K562 (cell line): ENCODE measurements around the gene CGN. TPM values are rescaled to one million over a fixed set of nuclear protein-coding genes. Genes with fewer than 3 reads are reported as not detected.
A peak's percentile ranks its signal among the peaks of the same experiment; 100 is the strongest.

Experiments
- ARID1B ChIP-seq: fragments of 450-650 bp; IDR thresholded peaks from 2 replicates; pipeline ENCODE4 v1.6.1; 2016; ENCODE audit warnings: antibody characterized with exemption, mild to moderate bottlenecking, inconsistent platforms
- CTBP1 ChIP-seq: fragments of 450-650 bp; IDR thresholded peaks from 2 replicates; pipeline ENCODE4 v1.6.1; 2016; ENCODE audit warnings: borderline replicate concordance
- DPF2 ChIP-seq: fragments of 450-650 bp; IDR thresholded peaks from 2 replicates; pipeline ENCODE4 v1.6.1; 2016
- JUN ChIP-seq, 2 experiments: sonication (generic) in 1 of 2; formaldehyde crosslinking in 1 of 2; IDR thresholded peaks; 2 replicates each; pipeline versions ENCODE4 v1.6.1 to v1.8.0; 2012 to 2022; ENCODE audit warnings: borderline replicate concordance in 2 of 2, mild to moderate bottlenecking in 2 of 2, improper control_type of control experiment in 1 of 2, low read depth in 1 of 2, low read length in 1 of 2, missing genetic modification reagents in 1 of 2
- SMARCA4 ChIP-seq: fragments of 450-650 bp; IDR thresholded peaks from 2 replicates; pipeline ENCODE4 v1.6.1; 2016
- SNIP1 ChIP-seq: fragments of 450-650 bp; IDR thresholded peaks from 2 replicates; pipeline ENCODE4 v1.7.1; 2017; ENCODE audit warnings: low read depth, mild to moderate bottlenecking
- TEAD4 ChIP-seq, 2 experiments: sonication (generic) in 1 of 2; formaldehyde crosslinking in 1 of 2; IDR thresholded peaks; 2 replicates each; pipeline versions ENCODE4 v1.6.1 to v1.8.0; 2012 to 2022; ENCODE audit warnings: borderline replicate concordance in 1 of 2, inconsistent platforms in 1 of 2, low read length in 1 of 2, mild to moderate bottlenecking in 1 of 2, missing genetic modification reagents in 1 of 2
- XRCC5 ChIP-seq: fragments of 200-400 bp; formaldehyde crosslinking; IDR thresholded peaks from 2 replicates; pipeline ENCODE4 v1.6.1; 2017; ENCODE audit warnings: low read depth, mild to moderate bottlenecking, low read length
- ZNF384 ChIP-seq: IDR thresholded peaks from 2 replicates; pipeline ENCODE4 v1.6.1; 2012; ENCODE audit warnings: low read depth, low read length, improper control_type of control experiment
- polyA plus RNA-seq, 8 experiments: library from polyadenylated mRNA; depleted of rRNA in 4 of 8; stranded (reverse) in 5 of 8; unstranded in 3 of 8; fragments of >200 nt; fragmentation: Nextera tagmentation in 2 of 8; fragmentation: Illumina TruSeq in 1 of 8; extraction: Ambion mirVana in 2 of 8; extraction: Trizol in 1 of 8; gene quantifications; 2 replicates each; pipeline versions ENCODE4 v1.2.1 to v1.2.3, GENCODE V29; 2011 to 2014; ENCODE audit warnings: inconsistent platforms in 1 of 8, missing spikeins in 1 of 8
- total RNA-seq, 7 experiments: library from RNA; depleted of rRNA in 6 of 7; stranded (reverse); fragments of >200 nt in 6 of 7; fragmentation: Illumina TruSeq in 2 of 7; extraction: Trizol in 2 of 7; gene quantifications; 2 replicates each; pipeline versions ENCODE4 v1.2.1 to v1.2.3, GENCODE V29; 2011 to 2021; ENCODE audit warnings: low replicate concordance in 1 of 7
- TF ChIP-seq, protein P1 (sequence below), 2 experiments: fragments of 450-650 bp; IDR thresholded peaks; 2 replicates each; pipeline ENCODE4 v1.6.1; 2016; ENCODE audit warnings: mild to moderate bottlenecking in 2 of 2, borderline replicate concordance in 1 of 2, low read depth in 1 of 2, moderate library complexity in 1 of 2
- TF ChIP-seq, protein P2 (sequence below), 2 experiments: IDR thresholded peaks in 1 of 2; conservative IDR thresholded peaks in 1 of 2; 2 replicates each; pipeline ENCODE4 v1.6.1; 2016; ENCODE audit warnings: low read depth in 2 of 2, mild to moderate bottlenecking in 1 of 2, missing compliant biosample characterization in 1 of 2, missing genetic modification characterization in 1 of 2, moderate library complexity in 1 of 2
- TF ChIP-seq, protein P3 (sequence below): fragments of 250-450 bp; sonication (Bioruptor Pico); IDR thresholded peaks from 2 replicates; pipeline ENCODE4 v1.5.0; 2021
- TF ChIP-seq, protein P4 (sequence below), 2 experiments: fragments of 450-650 bp in 1 of 2; sonication (generic) in 1 of 2; formaldehyde crosslinking in 1 of 2; IDR thresholded peaks in 1 of 2; conservative IDR thresholded peaks in 1 of 2; 2 replicates each; pipeline versions ENCODE4 v1.6.1 to v1.8.1; 2016 to 2023; ENCODE audit warnings: mild to moderate bottlenecking in 2 of 2, moderate library complexity in 2 of 2, inconsistent platforms in 1 of 2, missing genetic modification reagents in 1 of 2

CGN gene
- total and polyA plus RNA-seq, 9 of the 15 experiments (the other 6 are each of a cell fraction or from before 2014, with no cell fraction given): 0.03 to 1.4 (median 0.14) TPM; not detected in 2

DNA sequence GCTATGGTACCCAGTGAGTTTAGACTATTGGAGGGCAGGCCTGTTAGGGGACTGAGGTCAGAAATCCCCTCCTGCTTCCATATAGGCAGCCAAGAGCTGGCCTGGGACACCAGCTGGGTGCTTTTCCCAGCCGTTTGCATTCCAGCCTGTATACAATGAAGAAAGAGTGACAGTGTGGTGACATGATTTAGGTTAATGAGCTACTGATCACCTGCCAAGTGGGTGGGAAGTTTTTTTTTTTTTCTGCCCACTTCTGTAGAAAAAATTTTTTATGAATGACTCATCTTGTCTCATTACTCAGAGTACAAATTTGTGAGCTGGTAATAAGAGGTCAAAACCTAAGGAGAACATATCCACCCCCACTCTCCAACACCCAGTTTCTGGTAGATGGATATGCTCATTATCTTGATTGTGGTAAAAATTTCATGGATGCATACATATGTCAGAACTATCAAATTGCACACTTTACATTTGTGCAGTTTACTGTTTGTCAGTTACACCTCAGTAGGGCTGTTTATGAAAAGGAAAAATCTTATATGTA lies 16.4 kb upstream of the CGN start (continued):
- TF ChIP-seq, protein P1, sequence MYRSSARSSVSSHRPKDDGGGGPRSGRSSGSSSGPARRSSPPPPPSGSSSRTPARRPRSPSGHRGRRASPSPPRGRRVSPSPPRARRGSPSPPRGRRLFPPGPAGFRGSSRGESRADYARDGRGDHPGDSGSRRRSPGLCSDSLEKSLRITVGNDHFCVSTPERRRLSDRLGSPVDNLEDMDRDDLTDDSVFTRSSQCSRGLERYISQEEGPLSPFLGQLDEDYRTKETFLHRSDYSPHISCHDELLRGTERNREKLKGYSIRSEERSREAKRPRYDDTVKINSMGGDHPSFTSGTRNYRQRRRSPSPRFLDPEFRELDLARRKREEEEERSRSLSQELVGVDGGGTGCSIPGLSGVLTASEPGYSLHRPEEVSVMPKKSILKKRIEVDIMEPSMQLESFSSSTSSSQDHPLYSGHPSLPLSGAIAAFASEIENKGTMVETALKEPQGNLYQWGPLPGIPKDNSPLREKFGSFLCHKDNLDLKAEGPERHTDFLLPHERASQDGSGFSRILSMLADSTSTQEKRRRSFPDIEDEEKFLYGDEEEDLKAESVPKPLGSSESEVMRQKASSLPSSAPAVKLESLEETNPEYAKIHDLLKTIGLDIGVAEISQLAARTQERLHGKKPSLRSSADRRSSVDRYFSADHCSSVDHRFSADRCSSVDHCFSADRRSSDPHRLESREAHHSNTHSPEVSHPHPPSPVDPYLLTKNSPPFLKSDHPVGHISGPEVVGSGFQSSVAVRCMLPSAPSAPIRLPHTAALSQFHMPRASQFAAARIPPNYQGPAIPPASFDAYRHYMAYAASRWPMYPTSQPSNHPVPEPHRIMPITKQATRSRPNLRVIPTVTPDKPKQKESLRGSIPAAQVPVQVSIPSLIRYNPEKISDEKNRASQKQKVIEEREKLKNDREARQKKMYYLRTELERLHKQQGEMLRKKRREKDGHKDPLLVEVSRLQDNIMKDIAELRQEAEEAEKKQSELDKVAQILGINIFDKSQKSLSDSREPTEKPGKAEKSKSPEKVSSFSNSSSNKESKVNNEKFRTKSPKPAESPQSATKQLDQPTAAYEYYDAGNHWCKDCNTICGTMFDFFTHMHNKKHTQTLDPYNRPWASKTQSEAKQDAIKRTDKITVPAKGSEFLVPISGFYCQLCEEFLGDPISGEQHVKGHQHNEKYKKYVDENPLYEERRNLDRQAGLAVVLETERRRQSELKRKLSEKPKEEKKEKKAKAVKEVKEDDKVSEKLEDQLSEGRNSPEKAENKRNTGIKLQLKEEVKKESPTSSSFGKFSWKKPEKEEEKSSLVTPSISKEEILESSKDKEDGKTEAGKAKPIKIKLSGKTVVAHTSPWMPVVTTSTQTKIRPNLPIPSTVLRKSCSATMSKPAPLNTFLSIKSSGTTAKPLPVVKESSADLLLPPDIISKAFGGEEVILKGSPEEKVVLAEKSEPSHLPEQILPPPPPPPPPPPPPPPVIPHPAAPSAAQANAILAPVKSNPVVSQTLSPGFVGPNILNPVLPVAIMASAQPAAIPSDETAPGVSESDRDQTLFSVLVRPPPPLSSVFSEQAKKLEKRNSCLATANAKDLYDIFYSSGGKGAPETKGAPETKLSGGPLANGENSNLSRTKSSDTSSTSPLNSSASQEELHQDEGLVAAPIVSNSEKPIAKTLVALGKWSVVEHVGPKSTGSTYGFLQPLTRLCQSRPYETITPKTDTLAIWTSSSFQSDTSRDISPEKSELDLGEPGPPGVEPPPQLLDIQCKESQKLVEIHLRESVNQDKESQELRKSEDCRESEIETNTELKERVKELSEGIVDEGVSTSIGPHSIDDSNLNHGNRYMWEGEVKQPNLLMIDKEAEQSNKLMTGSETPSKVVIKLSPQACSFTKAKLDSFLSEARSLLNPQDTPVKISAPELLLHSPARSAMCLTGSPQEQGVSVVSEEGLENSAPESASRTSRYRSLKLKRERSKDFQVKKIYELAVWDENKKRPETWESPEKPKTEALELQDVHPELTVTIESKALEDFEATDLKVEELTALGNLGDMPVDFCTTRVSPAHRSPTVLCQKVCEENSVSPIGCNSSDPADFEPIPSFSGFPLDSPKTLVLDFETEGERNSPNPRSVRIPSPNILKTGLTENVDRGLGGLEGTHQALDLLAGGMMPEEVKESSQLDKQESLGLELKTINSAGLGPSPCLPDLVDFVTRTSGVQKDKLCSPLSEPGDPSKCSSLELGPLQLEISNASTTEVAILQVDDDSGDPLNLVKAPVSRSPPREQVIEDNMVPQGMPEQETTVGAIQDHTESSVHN (IDR thresholded peaks at IDR 0.05; ENCODE audit: borderline replicate concordance in 1 of 2, low read depth in 1 of 2): peak; percentile 19 to 77; a peak in 3 of 4 replicates
- TF ChIP-seq ARID1B: peak; percentile 53
- TF ChIP-seq ZNF384: peak; percentile 98
- no peak for TF ChIP-seq XRCC5
- TF ChIP-seq TEAD4 (IDR thresholded peaks at IDR 0.05; ENCODE audit: low read length): peak; percentile 80
- no peak for TF ChIP-seq TEAD4 (CRISPR knock-in tag; IDR thresholded peaks at IDR 0.05; ENCODE audit: borderline replicate concordance)
- TF ChIP-seq, protein P2, sequence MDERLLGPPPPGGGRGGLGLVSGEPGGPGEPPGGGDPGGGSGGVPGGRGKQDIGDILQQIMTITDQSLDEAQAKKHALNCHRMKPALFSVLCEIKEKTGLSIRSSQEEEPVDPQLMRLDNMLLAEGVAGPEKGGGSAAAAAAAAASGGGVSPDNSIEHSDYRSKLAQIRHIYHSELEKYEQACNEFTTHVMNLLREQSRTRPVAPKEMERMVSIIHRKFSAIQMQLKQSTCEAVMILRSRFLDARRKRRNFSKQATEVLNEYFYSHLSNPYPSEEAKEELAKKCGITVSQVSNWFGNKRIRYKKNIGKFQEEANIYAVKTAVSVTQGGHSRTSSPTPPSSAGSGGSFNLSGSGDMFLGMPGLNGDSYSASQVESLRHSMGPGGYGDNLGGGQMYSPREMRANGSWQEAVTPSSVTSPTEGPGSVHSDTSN (CRISPR knock-in tag; IDR thresholded peaks at IDR 0.05; ENCODE audit: low read depth): peak; percentile 64
- TF ChIP-seq, protein P2 (tag; conservative IDR thresholded peaks at IDR 0.05; ENCODE audit: low read depth): peak; percentile 99
- peak; percentile 62; the same call in 1 of the 2 replicates for TF ChIP-seq SMARCA4
- peak; percentile 39; the same call in 1 of the 2 replicates for TF ChIP-seq CTBP1
- TF ChIP-seq SNIP1: no peak
- peak; percentile 63; the same call in 1 of the 2 replicates for TF ChIP-seq DPF2
- TF ChIP-seq, protein P3, sequence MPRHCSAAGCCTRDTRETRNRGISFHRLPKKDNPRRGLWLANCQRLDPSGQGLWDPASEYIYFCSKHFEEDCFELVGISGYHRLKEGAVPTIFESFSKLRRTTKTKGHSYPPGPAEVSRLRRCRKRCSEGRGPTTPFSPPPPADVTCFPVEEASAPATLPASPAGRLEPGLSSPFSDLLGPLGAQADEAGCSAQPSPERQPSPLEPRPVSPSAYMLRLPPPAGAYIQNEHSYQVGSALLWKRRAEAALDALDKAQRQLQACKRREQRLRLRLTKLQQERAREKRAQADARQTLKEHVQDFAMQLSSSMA (CRISPR knock-in tag): no peak
- TF ChIP-seq, protein P4, sequence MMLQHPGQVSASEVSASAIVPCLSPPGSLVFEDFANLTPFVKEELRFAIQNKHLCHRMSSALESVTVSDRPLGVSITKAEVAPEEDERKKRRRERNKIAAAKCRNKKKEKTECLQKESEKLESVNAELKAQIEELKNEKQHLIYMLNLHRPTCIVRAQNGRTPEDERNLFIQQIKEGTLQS (IDR thresholded peaks at IDR 0.05): peak; percentile 92
- TF ChIP-seq, protein P4 (CRISPR knock-in tag; conservative IDR thresholded peaks at IDR 0.05): no peak; the same call in 1 of the 2 replicates
- peak; percentile 78 for TF ChIP-seq JUN (IDR thresholded peaks at IDR 0.05; ENCODE audit: borderline replicate concordance, low read depth, low read length)
- TF ChIP-seq JUN (CRISPR knock-in tag; IDR thresholded peaks at IDR 0.05; ENCODE audit: borderline replicate concordance): no peak
